Endodermal cell (in vitro differentiated cells): ENCODE data around the gene SGMS2. TPM values are rescaled to one million over a fixed set of nuclear protein-coding genes. Genes with fewer than 3 reads are reported as not detected.

Experiments used
- DNase-seq: peaks from one replicate; pipeline ENCODE4 v3.0.0-alpha.2; 2017
- H3K27ac ChIP-seq: 2 replicates; pipeline ENCODE4 v1.5.1; 2013; ENCODE audit warnings: mild to moderate bottlenecking, low read depth, low read length, moderate library complexity
- H3K27me3 ChIP-seq: 2 replicates; pipeline ENCODE4 v1.6.1; 2013; ENCODE audit warnings: mild to moderate bottlenecking, low read length, moderate library complexity; ENCODE audit not compliant: insufficient read depth, control insufficient read depth, poor library complexity, severe bottlenecking
- H3K36me3 ChIP-seq: 2 replicates; pipeline ENCODE4 v1.7.0; 2013; ENCODE audit warnings: mild to moderate bottlenecking, low read length, moderate library complexity; ENCODE audit not compliant: control insufficient read depth, insufficient read depth
- H3K4me1 ChIP-seq: one replicate; pipeline ENCODE4 v1.7.0; 2013; ENCODE audit warnings: low read length; ENCODE audit not compliant: control insufficient read depth, insufficient read depth
- H3K4me3 ChIP-seq: 2 replicates; pipeline ENCODE4 v1.5.1; 2013; ENCODE audit warnings: mild to moderate bottlenecking, low read length, moderate library complexity
- H3K9ac ChIP-seq: 2 replicates; pipeline ENCODE4 v1.6.1; 2013; ENCODE audit warnings: mild to moderate bottlenecking, low read length, moderate library complexity; ENCODE audit not compliant: poor library complexity, severe bottlenecking; ENCODE audit errors: extremely low read depth
- H3K9me3 ChIP-seq: 2 replicates; pipeline ENCODE4 v1.6.1; 2013; ENCODE audit warnings: mild to moderate bottlenecking, low read length, moderate library complexity; ENCODE audit not compliant: control insufficient read depth
- H3K27ac Mint-ChIP-seq: 2 replicates; pipeline ENCODE4 v1.8.0; 2020; ENCODE audit warnings: mixed read lengths
- H3K27me3 Mint-ChIP-seq: 2 replicates; pipeline ENCODE4 v1.8.0; 2021; ENCODE audit warnings: mild to moderate bottlenecking, mixed read lengths; ENCODE audit not compliant: insufficient read depth
- H3K36me3 Mint-ChIP-seq: 2 replicates; pipeline ENCODE4 v1.8.0; 2020; ENCODE audit warnings: low read depth, mixed read lengths
- H3K4me1 Mint-ChIP-seq: 2 replicates; pipeline ENCODE4 v1.8.0; 2020; ENCODE audit warnings: mixed read lengths
- H3K4me3 Mint-ChIP-seq: 2 replicates; pipeline ENCODE4 v1.8.0; 2020; ENCODE audit warnings: mild to moderate bottlenecking, moderate library complexity, mixed read lengths
- H3K9me3 Mint-ChIP-seq: 2 replicates; pipeline ENCODE4 v1.8.0; 2020; ENCODE audit warnings: mild to moderate bottlenecking, mixed read lengths
- CTCF ChIP-seq: fragments of 200-600 bp; sonication (generic); conservative IDR thresholded peaks from 2 replicates; pipeline ENCODE4 v1.5.0; 2021; ENCODE audit warnings: antibody characterized with exemption, mild to moderate bottlenecking
- WGBS, 2 experiments: methylation state at CpG; one replicate each; pipeline versions ENCODE4 v1.1.5 to v1.1.7; 2013; ENCODE audit warnings: missing lambda C conversion rate in 2 of 2, mixed read lengths in 1 of 2; ENCODE audit not compliant: insufficient coverage in 1 of 2, insufficient read length in 1 of 2; 5-methylcytosine and 5-hydroxymethylcytosine counted together
- total RNA-seq, 2 donors: library from RNA; stranded (reverse); fragmentation: NEBNext Ultra II Directional in 1 of 2; extraction: Animal tissue kit (Norgen Biotek cat#: 25700) in 1 of 2; gene quantifications; 2 replicates in 1 of 2; 3 replicates in 1 of 2; pipeline ENCODE4 v1.2.1, GENCODE V29; 2021

The SGMS2 gene
- total RNA-seq, 2 donors from 2014 or later = 0.11 to 0.62 TPM

DNA sequence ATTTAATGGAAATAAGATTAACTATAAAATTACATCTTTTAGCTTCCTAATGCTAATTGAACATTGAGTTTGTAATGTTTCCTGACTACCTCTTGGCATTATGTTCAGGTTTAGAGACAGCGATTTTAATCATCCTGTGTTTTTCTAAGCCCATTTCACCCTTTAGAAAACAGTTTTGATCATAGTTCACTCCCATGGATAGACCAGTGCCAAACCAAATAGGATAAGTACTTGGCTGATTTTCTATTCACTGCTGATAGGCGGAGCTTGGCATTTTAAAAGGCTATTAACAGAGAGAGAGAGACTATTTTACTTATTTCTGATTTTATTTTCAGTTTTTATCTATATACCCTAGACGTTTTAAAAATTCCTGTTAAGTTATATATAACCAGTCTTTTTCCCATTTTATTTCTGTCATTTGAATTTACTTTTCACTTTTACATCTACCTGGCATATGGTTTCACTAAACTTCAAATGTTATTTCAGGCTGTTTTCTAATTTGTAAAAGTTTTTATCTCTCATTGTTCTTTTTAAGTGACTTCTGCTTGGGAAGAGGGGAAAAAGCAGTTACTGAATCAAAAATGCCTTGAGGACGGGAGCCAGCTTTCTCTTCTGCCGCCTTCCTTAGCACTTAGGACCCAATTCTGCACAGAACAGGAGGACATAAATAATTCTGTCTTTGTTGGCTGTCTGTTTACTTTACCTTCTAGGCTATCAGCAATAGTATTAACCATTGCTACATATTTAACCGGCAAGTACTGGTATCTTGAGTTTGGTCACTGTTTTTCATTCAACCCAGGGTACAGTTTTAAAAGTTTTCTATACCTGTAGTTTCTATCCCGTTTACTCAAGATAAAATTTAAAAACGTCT lies 46.4 kb downstream of the SGMS2 start:
- H3K36me3 ChIP-seq = no peaks in the 10 kb centered on the region
- H3K9ac ChIP-seq = no peak overlapping the region
- Mint-ChIP-seq H3K27ac (no peak overlapping the region), H3K36me3 (no peaks in the 10 kb centered on the region), H3K4me3 (no peak overlapping the region), H3K9me3 (no peaks in the 10 kb centered on the region), H3K27me3 (no peaks in the 10 kb centered on the region), H3K4me1 (peaks cover 3% of the 10 kb centered on the region)
- H3K4me3 ChIP-seq = no peak overlapping the region
- no peak for DNase-seq
- TF ChIP-seq CTCF = no peak
- no peak overlapping the region for H3K27ac ChIP-seq
- no peaks in the 10 kb centered on the region for H3K9me3 ChIP-seq
- no peaks in the 10 kb centered on the region for H3K4me1 ChIP-seq
- 93 to 100% methylated on average over 3 to 7 of the region's 8 CpGs for WGBS, 2 experiments
- H3K27me3 ChIP-seq = no peaks in the 10 kb centered on the region

DNA sequence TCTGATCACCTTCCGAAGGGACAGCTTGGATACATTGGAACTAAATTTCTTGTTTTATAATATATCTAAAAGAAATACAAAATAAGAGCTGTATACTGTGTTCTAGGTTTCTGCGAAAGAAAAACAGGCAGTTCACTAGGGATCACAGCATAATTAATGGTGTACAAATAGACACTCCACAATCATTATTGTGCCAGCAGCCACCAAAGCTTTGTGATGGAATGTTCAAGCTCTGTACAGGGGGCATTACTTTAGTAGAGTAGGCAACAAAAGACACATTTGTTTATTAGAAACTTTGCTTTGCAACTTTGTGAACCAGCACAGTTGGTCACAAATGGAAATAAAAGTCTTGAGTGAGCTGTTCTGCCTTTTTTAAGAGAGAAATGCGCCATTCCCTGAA lies 49.3 kb downstream of the SGMS2 start:
- 92 to 100% methylated on average over 1 to 2 of the region's 3 CpGs for WGBS, 2 experiments

DNA sequence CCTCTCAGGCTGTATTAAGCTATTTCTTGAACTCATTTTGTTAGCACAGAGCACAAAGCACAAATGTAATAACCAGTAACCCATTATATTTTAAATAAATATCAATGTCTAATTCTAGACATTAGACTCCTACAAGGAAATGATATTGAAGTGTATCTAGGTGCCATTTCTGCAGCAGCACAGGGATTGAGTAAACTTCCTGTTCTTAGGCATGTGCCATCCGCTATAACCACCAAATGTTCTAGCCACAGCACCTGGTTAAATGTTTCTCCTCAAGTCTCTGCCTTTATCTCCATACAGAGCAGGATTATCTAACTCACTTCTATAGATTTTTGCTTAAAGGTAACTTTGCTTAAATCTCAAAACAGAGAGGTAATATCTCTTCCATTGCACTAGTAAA lies 51.4 kb downstream of the SGMS2 start:
- Histone ChIP-seq H3K27me3 (no peaks in the 10 kb centered on the region), H3K4me3 (no peak overlapping the region), H3K9me3 (peaks cover 4% of the 10 kb centered on the region), H3K36me3 (no peaks in the 10 kb centered on the region), H3K27ac (no peak overlapping the region), H3K4me1 (no peaks in the 10 kb centered on the region), H3K9ac (no peak overlapping the region)
- DNase-seq = no peak
- Mint-ChIP-seq H3K4me1 (peaks cover 9% of the 10 kb centered on the region), H3K36me3 (no peaks in the 10 kb centered on the region), H3K27me3 (no peaks in the 10 kb centered on the region), H3K4me3 (no peak overlapping the region), H3K27ac (no peak overlapping the region), H3K9me3 (no peaks in the 10 kb centered on the region)
- no peak for TF ChIP-seq CTCF
- 95 to 100% methylated on average over 1 of the region's 1 CpG for WGBS, 2 experiments

More for the DNA sequence above, 49.3 kb downstream of the SGMS2 start:
- no peak for TF ChIP-seq CTCF
- H3K4me1 Mint-ChIP-seq = peaks cover 9% of the 10 kb centered on the region
- DNase-seq = no peak
- no peaks in the 10 kb centered on the region for H3K9me3 Mint-ChIP-seq
- no peak overlapping the region for H3K4me3 Mint-ChIP-seq
- Histone ChIP-seq H3K4me3 (no peak overlapping the region), H3K36me3 (no peaks in the 10 kb centered on the region), H3K27ac (no peak overlapping the region), H3K4me1 (no peaks in the 10 kb centered on the region), H3K27me3 (no peaks in the 10 kb centered on the region), H3K9me3 (peaks cover 4% of the 10 kb centered on the region), H3K9ac (no peak overlapping the region)
- H3K27me3 Mint-ChIP-seq = no peaks in the 10 kb centered on the region
- no peak overlapping the region for H3K27ac Mint-ChIP-seq
- no peaks in the 10 kb centered on the region for H3K36me3 Mint-ChIP-seq
